Stimulated activated CD8-positive, alpha-beta memory T cell treated with anti-CD3 and anti-CD28 coated beads, Interleukin-2, amount 100 ng/mL, for 1 hour (primary cell): ENCODE results near the gene PLPP6.

Experiments used
- DNase-seq, 2 donors: peaks; one replicate each; pipeline ENCODE4 v3.0.0-alpha.2; 2020; ENCODE audit warnings: low read depth in 2 of 2

The PLPP6 gene

GRCh38 chr9:4700091-4700490, 38.0 kb downstream of the PLPP6 start:
- DNase-seq = no peak

- DNase-seq = no peak
Observed at GRCh38 chr9:4700932-4701331, 38.8 kb downstream of the PLPP6 start.

- no peak for DNase-seq
Observed at GRCh38 chr9:4701526-4701925, 39.4 kb downstream of the PLPP6 start.

GRCh38 chr9:4704129-4704528, 42.0 kb downstream of the PLPP6 start:
- no peak for DNase-seq

- no peak for DNase-seq
Observed at GRCh38 chr9:4706021-4706420, 43.9 kb downstream of the PLPP6 start.

GRCh38 chr9:4706971-4707622, 45.0 kb downstream of the PLPP6 start:
- DNase-seq = no peak

GRCh38 chr9:4709380-4709779, 47.3 kb downstream of the PLPP6 start:
- no peak for DNase-seq

GRCh38 chr9:4713849-4714248, 51.8 kb downstream of the PLPP6 start:
- no peak for DNase-seq

GRCh38 chr9:4714266-4715016, 52.3 kb downstream of the PLPP6 start:
- no peak for DNase-seq
